IMR-90 (cell line): ENCODE data around the gene OSMR. TPM values are rescaled to one million over a fixed set of nuclear protein-coding genes. Genes with fewer than 3 reads are reported as not detected.

ENCODE experiments used
- ATAC-seq: fragments of 200-7000 bp; cut with Tn5 transposase; 2 replicates; pipeline ENCODE4 v1.9.1; 2020; ENCODE audit warnings: low read depth, mild to moderate bottlenecking, moderate library complexity
- BruUV-seq: library from RNA; stranded (reverse); fragments of 400-500 nt; replicated peaks from 2 replicates; lab custom pipeline; 2021; lab: Mats Ljungman, UMichigan
- CTCF ChIA-PET: fragments of 300-600 bp; formaldehyde crosslinking; extraction: SDS; loops from one replicate; lab custom pipeline; 2021; ENCODE audit warnings: antibody characterized with exemption; lab: Yijun Ruan, JAX
- POLR2A ChIA-PET: fragments of 300-600 bp; sonication (Branson Sonifier 250); formaldehyde crosslinking; loops from one replicate; lab custom pipeline; 2022; ENCODE audit warnings: antibody characterized with exemption; ENCODE audit not compliant: unreplicated experiment; lab: Charles Lee
- DNase-seq: peaks from one replicate; pipeline ENCODE4 v3.0.0; 2013
- H2AFZ ChIP-seq: replicated peaks from 2 replicates; pipeline ENCODE3; 2013; ENCODE audit warnings: low read length, mild to moderate bottlenecking; ENCODE audit not compliant: poor library complexity
- H2AK5ac ChIP-seq: 2 replicates; pipeline ENCODE4 v1.6.1; 2013; ENCODE audit warnings: low read depth, low read length, inconsistent platforms
- H2AK9ac ChIP-seq: replicated peaks from 2 replicates; pipeline ENCODE3; 2013; ENCODE audit warnings: mild to moderate bottlenecking, low read depth, low read length, moderate library complexity; ENCODE audit not compliant: poor library complexity
- H2BK120ac ChIP-seq: 2 replicates; pipeline ENCODE4 v1.6.1; 2013; ENCODE audit warnings: low read depth, low read length, inconsistent platforms
- H2BK15ac ChIP-seq: 3 replicates; pipeline ENCODE4 v1.6.1; 2013; ENCODE audit warnings: low read depth, low read length, inconsistent platforms
- H2BK20ac ChIP-seq: 2 replicates; pipeline ENCODE4 v1.6.1; 2013; ENCODE audit warnings: low read depth, mild to moderate bottlenecking, inconsistent platforms, low read length, moderate library complexity
- H2BK5ac ChIP-seq: 2 replicates; pipeline ENCODE4 v1.6.1; 2013; ENCODE audit warnings: mild to moderate bottlenecking, low read depth, low read length, inconsistent platforms; ENCODE audit not compliant: poor library complexity, severe bottlenecking
- H3K14ac ChIP-seq: replicated peaks from 2 replicates; pipeline ENCODE4 v1.6.1; 2013; ENCODE audit warnings: low read depth, low read length, inconsistent platforms
- H3K18ac ChIP-seq: 2 replicates; pipeline ENCODE4 v1.6.1; 2013; ENCODE audit warnings: low read depth, low read length, control low read depth
- H3K23ac ChIP-seq: 2 replicates; pipeline ENCODE4 v1.6.1; 2013; ENCODE audit warnings: low read depth, low read length, inconsistent platforms
- H3K27ac ChIP-seq: 2 replicates; pipeline ENCODE4 v1.5.1; 2013; ENCODE audit warnings: mild to moderate bottlenecking, control low read depth, low read length; ENCODE audit not compliant: insufficient read depth
- H3K27me3 ChIP-seq: 2 replicates; pipeline ENCODE4 v1.6.1; 2013; ENCODE audit warnings: low read length; ENCODE audit not compliant: control insufficient read depth, insufficient read depth
- H3K36me3 ChIP-seq: 2 replicates; pipeline ENCODE4 v1.6.1; 2013; ENCODE audit warnings: low read length, mixed read lengths; ENCODE audit not compliant: control insufficient read depth, insufficient read depth
- H3K4ac ChIP-seq: 2 replicates; pipeline ENCODE4 v1.6.1; 2013; ENCODE audit warnings: low read depth, low read length, inconsistent platforms
- H3K4me1 ChIP-seq: 2 replicates; pipeline ENCODE4 v1.6.1; 2013; ENCODE audit warnings: low read length, mixed read lengths; ENCODE audit not compliant: control insufficient read depth, insufficient read depth
- H3K4me2 ChIP-seq: 2 replicates; pipeline ENCODE4 v1.6.1; 2013; ENCODE audit warnings: low read depth, mild to moderate bottlenecking, control low read depth, low read length, moderate library complexity
- H3K4me3 ChIP-seq: 2 replicates; pipeline ENCODE4 v1.5.1; 2013; ENCODE audit warnings: low read depth, mild to moderate bottlenecking, control low read depth, low read length, moderate library complexity; ENCODE audit not compliant: insufficient read depth
- H3K56ac ChIP-seq: 2 replicates; pipeline ENCODE4 v1.6.1; 2013; ENCODE audit warnings: low read length, inconsistent platforms; ENCODE audit not compliant: insufficient read depth; ENCODE audit errors: extremely low read depth
- H3K79me1 ChIP-seq, 2 experiments: 2 replicates each; pipeline ENCODE4 v1.6.1; 2013; ENCODE audit warnings: low read length in 2 of 2, inconsistent platforms in 1 of 2, low read depth in 1 of 2
- H3K9ac ChIP-seq: 2 replicates; pipeline ENCODE4 v1.6.1; 2013; ENCODE audit warnings: low read depth, low read length, control low read depth
- H3K9me1 ChIP-seq: 2 replicates; pipeline ENCODE4 v1.6.1; 2013; ENCODE audit warnings: low read length, inconsistent platforms; ENCODE audit not compliant: insufficient read depth
- H3K9me3 ChIP-seq: 2 replicates; pipeline ENCODE4 v1.6.1; 2013; ENCODE audit warnings: low read length; ENCODE audit not compliant: control insufficient read depth, insufficient read depth
- H4K20me1 ChIP-seq: 2 replicates; pipeline ENCODE4 v1.6.1; 2013; ENCODE audit warnings: low read length, inconsistent platforms; ENCODE audit not compliant: insufficient read depth
- H4K5ac ChIP-seq: 2 replicates; pipeline ENCODE4 v1.6.1; 2013; ENCODE audit warnings: mild to moderate bottlenecking, low read depth, low read length, control low read depth
- H4K8ac ChIP-seq, 2 experiments: 2 replicates each; pipeline ENCODE4 v1.6.1; 2013; ENCODE audit warnings: low read depth in 2 of 2, low read length in 2 of 2, control low read depth in 1 of 2, inconsistent platforms in 1 of 2
- H4K91ac ChIP-seq: 2 replicates; pipeline ENCODE4 v1.6.1; 2013; ENCODE audit warnings: low read depth, low read length, inconsistent platforms; ENCODE audit not compliant: insufficient read depth
- BHLHE40 ChIP-seq: fragments of 150-350 bp; IDR thresholded peaks from 2 replicates; pipeline ENCODE4 v1.6.1; 2016; ENCODE audit warnings: mild to moderate bottlenecking, low read depth, low read length
- CEBPB ChIP-seq: IDR thresholded peaks from 2 replicates; pipeline ENCODE4 v1.6.1; 2012; ENCODE audit warnings: low read depth, low read length, improper control_type of control experiment
- MXI1 ChIP-seq: IDR thresholded peaks from 2 replicates; pipeline ENCODE4 v1.6.1; 2012; ENCODE audit warnings: low read depth, mild to moderate bottlenecking, low read length, moderate library complexity, borderline replicate concordance
- NFE2L2 ChIP-seq: fragments of 150-350 bp; IDR thresholded peaks from 2 replicates; pipeline ENCODE4 v1.6.1; 2016; ENCODE audit warnings: low read depth, mild to moderate bottlenecking, low read length
- RAD21 ChIP-seq: IDR thresholded peaks from 2 replicates; pipeline ENCODE4 v1.6.1; 2012; ENCODE audit warnings: low read length, improper control_type of control experiment
- WGBS, 2 experiments: methylation state at CpG; one replicate each; pipeline versions ENCODE4 v1.1.5 to v1.1.7; 2013; ENCODE audit warnings: missing lambda C conversion rate in 2 of 2; ENCODE audit not compliant: insufficient read length in 1 of 2; ENCODE audit errors: extremely low coverage in 2 of 2; 5-methylcytosine and 5-hydroxymethylcytosine counted together
- dilution Hi-C: fragments of 300-500 bp; cut with HindIII; formaldehyde crosslinking; loops from one replicate; pipeline ENCODE4 v1.14.3; 2018; ENCODE audit warnings: low sequenced_read_pairs; ENCODE audit not compliant: unreplicated experiment
- in situ Hi-C: fragments of 300-500 bp; cut with MboI; formaldehyde crosslinking; loops from 3 replicates; pipeline ENCODE4 v1.14.3; 2019; ENCODE audit warnings: low sequenced_read_pairs, inconsistent platforms, mixed read lengths
- intact Hi-C: fragments of 100-400 bp; cut with micrococcal nuclease; formaldehyde crosslinking; loops from 2 replicates; pipeline ENCODE4 v1.10.0; 2022
- polyA plus RNA-seq, 3 experiments: library from polyadenylated mRNA; depleted of rRNA; stranded (reverse); fragments of >200 nt; gene quantifications; 2 replicates each; pipeline ENCODE4 v1.2.3, GENCODE V29; 2012; ENCODE audit warnings: low replicate concordance in 1 of 3
- total RNA-seq: library from RNA; depleted of rRNA; stranded (reverse); fragments of >200 nt; gene quantifications from 2 replicates; pipeline ENCODE4 v1.2.3, GENCODE V29; 2012

OSMR gene
- total and polyA plus RNA-seq, 2 of the 4 experiments (the other 2 are of a cell fraction), result 41.6 to 48.7 TPM

GRCh38 chr5:38923661-38924451, 78.0 kb downstream of the OSMR start:
- in situ Hi-C loops, result no loop called here
- Histone ChIP-seq H3K9me3 (no peaks in the 10 kb centered on the region), H3K56ac (no peak overlapping the region), H3K23ac (0 out of 2 replicates have a peak overlapping the region, but pooled peaks have one; percentile 17), H4K5ac (no peak overlapping the region), H3K9ac (0 out of 2 replicates have a peak overlapping the region, but pooled peaks have one; percentile 33), H3K36me3 (peaks cover 54% of the 10 kb centered on the region), H3K4me1 (peaks cover 15% of the 10 kb centered on the region), H3K9me1 (peaks cover 6% of the 10 kb centered on the region), H2BK5ac (peak overlapping the region; percentile 55), H2AK5ac (0 out of 2 replicates have a peak overlapping the region, but pooled peaks have one; percentile 3), H3K14ac (0 out of 2 replicates have a peak overlapping the region, but pooled peaks have one; percentile 26), H3K4ac (no peak overlapping the region), H2BK15ac (no peak overlapping the region), H4K91ac (no peak overlapping the region), H3K4me2 (peak overlapping the region; percentile 21; the same call in 1 of the 2 replicates), H2AFZ (no peak overlapping the region), H2BK120ac (no peak overlapping the region), H2BK20ac (no peak overlapping the region), H3K27me3 (no peaks in the 10 kb centered on the region), H3K79me1 (peaks cover 4 to 24% of the 10 kb centered on the region in 2 experiments; a peak in 2 of 4 replicates), H3K18ac (peak overlapping the region; percentile 37; the same call in 1 of the 2 replicates), H4K20me1 (peaks cover 21% of the 10 kb centered on the region), H4K8ac (no peak overlapping the region), H3K27ac (peak overlapping the region; percentile 55; the same call in 1 of the 2 replicates), H3K4me3 (no peak overlapping the region), H2AK9ac (no peak overlapping the region)
- WGBS, 2 experiments, result no CpG with 5 or more reads among the region's 3 CpGs
- dilution Hi-C loops, result no loop called here
- intact Hi-C loops, result loop anchor here (5.0 to 10.0 kb wide), 3 partner anchors 87 to 482 kb away; partner anchors contain the start of gene LIFR
- no TSS peak for BruUV-seq
- DNase-seq (peak; percentile 31), ATAC-seq (peak; percentile 27)
- ChIA-PET CTCF (interaction anchor here (0.6 to 0.7 kb wide), 3 partner anchors 15 to 1165 kb away, joined by 3 read pairs; no protein-coding TSS in a partner anchor), POLR2A (interaction anchor here (0.6 kb wide), 1 partner anchor 139 kb away, joined by 3 read pairs; no protein-coding TSS in a partner anchor)
- TF ChIP-seq NFE2L2, result no peak
- no peak for TF ChIP-seq RAD21
- no peak for TF ChIP-seq MXI1
- TF ChIP-seq BHLHE40, result no peak
- TF ChIP-seq CEBPB, result peak; percentile 66
